Muscle layer of colon (tissue), 2 donors: ENCODE results near the gene EXOSC7.
"Not testable (repeated sequence)": the region's sequence is repeated elsewhere in the genome, so short reads cannot be mapped to it uniquely, and the experiment has no call there.

ENCODE experiments used
- H3K27ac ChIP-seq: one replicate; pipeline ENCODE4 v1.7.0; 2013; ENCODE audit warnings: low read depth, mild to moderate bottlenecking, low read length, moderate library complexity
- H3K27me3 ChIP-seq, 2 donors: one replicate each; pipeline ENCODE4 v1.7.0; 2013; ENCODE audit warnings: low read length in 2 of 2, mild to moderate bottlenecking in 2 of 2; ENCODE audit not compliant: insufficient read depth in 2 of 2, control insufficient read depth in 1 of 2
- H3K36me3 ChIP-seq: one replicate; pipeline ENCODE4 v1.7.0; 2013; ENCODE audit warnings: mild to moderate bottlenecking, low read length; ENCODE audit not compliant: insufficient read depth
- H3K4me1 ChIP-seq: one replicate; pipeline ENCODE4 v1.7.0; 2013; ENCODE audit warnings: mild to moderate bottlenecking, low read length; ENCODE audit not compliant: insufficient read depth
- H3K4me3 ChIP-seq, 2 donors: one replicate each; pipeline ENCODE4 v1.7.0; 2013; ENCODE audit warnings: low read length in 2 of 2, low read depth in 1 of 2, mild to moderate bottlenecking in 1 of 2, moderate library complexity in 1 of 2
- H3K9ac ChIP-seq: one replicate; pipeline ENCODE4 v1.7.0; 2013; ENCODE audit warnings: low read length
- H3K9me3 ChIP-seq: one replicate; pipeline ENCODE4 v1.7.0; 2013; ENCODE audit warnings: mild to moderate bottlenecking, low read length
- donor health status: abdominal sarcoma.
- donor health status: Adenocarcinoma of cecum.

EXOSC7 gene

GRCh38 chr3:44983484-44983941 lies 7.5 kb downstream of the EXOSC7 start:
- Histone ChIP-seq H3K9me3 (no peaks in the 10 kb centered on the region), H3K36me3 (no peaks in the 10 kb centered on the region), H3K27me3 (no peaks in the 10 kb centered on the region), H3K9ac (no peak overlapping the region), H3K4me3 (no peak overlapping the region), H3K4me1 (no peaks in the 10 kb centered on the region), H3K27ac (no peak overlapping the region)

DNA sequence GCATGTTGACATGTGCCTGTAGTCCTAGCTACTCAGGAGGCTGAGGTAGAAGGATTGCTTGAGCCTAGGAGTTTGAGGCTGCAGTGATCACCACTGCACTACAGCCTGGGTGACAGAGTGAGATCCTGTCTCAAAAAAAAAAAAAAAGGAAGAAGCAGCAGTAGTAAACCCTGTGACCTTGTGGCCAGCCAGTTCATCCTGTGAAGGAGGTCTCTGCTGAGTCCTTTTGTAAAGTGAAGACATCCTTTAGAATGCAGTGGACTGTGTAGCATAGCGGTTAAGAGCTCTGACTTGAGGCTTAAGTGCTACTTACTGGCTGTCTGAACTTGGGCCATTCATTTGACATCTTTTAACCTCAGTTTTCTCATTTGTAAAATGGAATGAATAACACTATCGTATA lies 8.3 kb downstream of the EXOSC7 start:
- Histone ChIP-seq H3K4me3 (no peak overlapping the region), H3K9ac (no peak overlapping the region), H3K27ac (no peak overlapping the region), H3K36me3 (peaks cover 2% of the 10 kb centered on the region), H3K4me1 (no peaks in the 10 kb centered on the region), H3K27me3 (no peaks in the 10 kb centered on the region), H3K9me3 (no peaks in the 10 kb centered on the region)

DNA sequence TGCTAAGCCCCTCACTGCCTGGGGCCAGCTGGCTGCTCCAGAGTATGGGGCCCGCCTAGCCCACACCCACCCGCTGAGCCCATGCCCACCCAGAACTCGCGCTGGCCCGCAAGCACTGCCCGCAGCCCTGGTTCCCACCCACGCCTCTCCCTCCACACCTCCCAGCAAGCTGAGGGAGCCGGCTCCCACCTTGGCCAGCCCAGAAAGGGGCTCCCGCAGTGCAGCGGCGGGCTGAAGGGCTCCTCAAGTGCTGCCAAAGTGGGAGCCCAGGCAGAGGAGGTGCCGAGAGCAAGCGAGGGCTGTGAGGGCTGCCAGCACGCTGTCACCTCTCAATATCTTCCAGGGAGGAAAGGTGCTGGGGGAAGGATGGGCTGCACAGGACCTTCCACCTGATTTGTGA lies 10.3 kb downstream of the EXOSC7 start:
- H3K4me1 ChIP-seq, H3K27me3 ChIP-seq, H3K9ac ChIP-seq: not testable (repeated sequence)

DNA sequence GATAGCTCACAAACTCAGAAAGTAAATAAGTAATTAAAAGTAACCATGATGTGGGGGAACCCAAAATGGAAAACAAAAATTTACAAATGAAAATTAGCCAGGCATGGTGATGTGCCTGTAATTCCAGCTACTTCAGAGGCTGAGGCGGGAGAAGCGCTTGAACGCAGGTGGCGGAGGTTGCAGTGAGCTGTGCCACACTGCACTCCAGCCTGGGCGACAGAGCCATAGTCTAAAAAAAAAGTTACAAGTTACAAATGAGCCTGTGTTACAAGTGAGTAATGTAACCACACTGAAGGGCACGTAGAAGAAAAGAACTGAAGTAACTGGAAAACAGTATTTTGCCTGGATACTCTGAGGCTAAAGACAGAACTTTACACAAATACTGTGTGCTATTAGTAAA lies 11.3 kb downstream of the EXOSC7 start:
- Histone ChIP-seq H3K4me3 (no peak overlapping the region), H3K36me3 (peaks cover 25% of the 10 kb centered on the region), H3K4me1 (no peaks in the 10 kb centered on the region), H3K9me3 (no peaks in the 10 kb centered on the region), H3K27ac (no peak overlapping the region), H3K27me3 (no peaks in the 10 kb centered on the region), H3K9ac (no peak overlapping the region)

More for the DNA sequence above, 10.3 kb downstream of the EXOSC7 start:
- peaks cover 21% of the 10 kb centered on the region for H3K36me3 ChIP-seq
- H3K4me3 ChIP-seq, H3K9me3 ChIP-seq, H3K27ac ChIP-seq: not testable (repeated sequence)

DNA sequence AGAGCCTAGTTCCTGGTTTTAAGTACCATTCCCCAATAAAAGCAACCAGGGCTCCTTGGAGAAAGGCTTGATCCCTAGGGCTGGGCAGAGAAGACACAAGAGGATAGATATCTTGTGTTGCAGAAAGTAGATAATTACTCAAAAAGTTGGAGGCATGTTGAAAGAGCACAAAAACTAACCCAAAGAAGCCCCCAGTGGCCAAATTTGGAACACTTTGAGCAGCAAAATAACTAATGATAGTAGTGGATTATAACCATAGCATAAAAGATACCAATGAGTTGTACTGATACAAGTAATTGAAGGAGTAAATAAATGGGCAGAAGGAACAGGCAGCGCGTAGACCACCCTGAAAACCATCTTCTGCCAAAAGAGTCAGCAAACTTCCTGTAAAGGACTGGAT lies 12.0 kb downstream of the EXOSC7 start:
- H3K36me3 ChIP-seq, result peaks cover 25% of the 10 kb centered on the region
- H3K27me3 ChIP-seq, result no peaks in the 10 kb centered on the region
- no peak overlapping the region for H3K4me3 ChIP-seq
- no peak overlapping the region for H3K27ac ChIP-seq
- no peak overlapping the region for H3K9ac ChIP-seq
- H3K4me1 ChIP-seq, result no peaks in the 10 kb centered on the region
- no peaks in the 10 kb centered on the region for H3K9me3 ChIP-seq

GRCh38 chr3:44989141-44989540 lies 13.1 kb downstream of the EXOSC7 start:
- no peaks in the 10 kb centered on the region for H3K9me3 ChIP-seq
- no peak overlapping the region for H3K4me3 ChIP-seq
- no peak overlapping the region for H3K27ac ChIP-seq
- H3K36me3 ChIP-seq, result peaks cover 25% of the 10 kb centered on the region
- no peaks in the 10 kb centered on the region for H3K4me1 ChIP-seq
- no peaks in the 10 kb centered on the region for H3K27me3 ChIP-seq
- H3K9ac ChIP-seq, result no peak overlapping the region

GRCh38 chr3:44989636-44990373 lies 13.8 kb downstream of the EXOSC7 start:
- no peak overlapping the region for H3K27ac ChIP-seq

GRCh38 chr3:44991326-44991725 lies 15.3 kb downstream of the EXOSC7 start:
- no peak overlapping the region for H3K9ac ChIP-seq
- no peak overlapping the region for H3K4me3 ChIP-seq
- H3K27ac ChIP-seq, result no peak overlapping the region
- no peaks in the 10 kb centered on the region for H3K27me3 ChIP-seq
- H3K36me3 ChIP-seq, result peaks cover 25% of the 10 kb centered on the region
- H3K9me3 ChIP-seq, result no peaks in the 10 kb centered on the region
- peaks cover 12% of the 10 kb centered on the region for H3K4me1 ChIP-seq

More at GRCh38 chr3:44989636-44990373, 13.8 kb downstream of the EXOSC7 start:
- H3K4me1 ChIP-seq, result peaks cover under 1% of the 10 kb centered on the region
- H3K9ac ChIP-seq, result no peak overlapping the region
- peaks cover 25% of the 10 kb centered on the region for H3K36me3 ChIP-seq
- H3K9me3 ChIP-seq, result no peaks in the 10 kb centered on the region
- no peak overlapping the region for H3K4me3 ChIP-seq
- H3K27me3 ChIP-seq, result no peaks in the 10 kb centered on the region

GRCh38 chr3:44992555-44993470 lies 16.8 kb downstream of the EXOSC7 start:
- Histone ChIP-seq H3K27ac (no peak overlapping the region), H3K36me3 (peaks cover 33% of the 10 kb centered on the region), H3K4me1 (peaks cover 12% of the 10 kb centered on the region)

DNA sequence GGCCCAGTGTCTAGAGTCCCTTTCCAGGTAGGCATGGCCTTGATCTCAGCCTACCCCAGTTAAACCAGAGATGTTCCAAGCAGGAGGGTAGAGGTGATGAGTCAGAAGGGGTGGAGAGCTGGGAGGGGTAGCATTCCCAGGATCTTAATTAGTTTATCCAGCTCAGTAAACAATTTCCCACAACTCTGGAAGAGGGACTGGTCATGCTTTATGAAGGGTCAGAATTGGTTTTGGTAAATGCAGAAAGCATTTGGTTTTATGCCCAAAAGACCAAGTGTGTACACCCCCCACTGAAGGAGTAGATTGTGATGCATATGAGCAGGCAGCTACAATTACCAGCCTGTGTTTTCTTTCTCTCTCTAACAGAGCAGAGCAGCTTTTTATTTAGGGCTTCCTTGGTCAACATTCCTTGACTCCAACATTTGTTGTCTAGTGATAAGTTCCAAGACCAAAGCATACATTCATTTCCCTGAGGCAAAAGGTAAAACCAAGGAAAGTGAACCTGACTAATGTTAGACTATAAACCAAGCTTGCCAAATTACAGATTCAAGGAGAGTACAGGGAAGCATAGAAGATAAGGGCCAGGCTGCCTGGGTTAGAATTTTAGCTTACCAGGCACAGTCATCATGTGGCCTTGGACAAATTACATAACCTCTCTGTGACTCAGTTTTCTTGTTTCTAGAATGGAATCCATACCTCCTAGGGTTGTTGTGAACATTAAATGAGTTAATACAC lies 17.6 kb downstream of the EXOSC7 start:
- Histone ChIP-seq H3K4me1 (peaks cover 12% of the 10 kb centered on the region), H3K27me3 (no peaks in the 10 kb centered on the region), H3K36me3 (peaks cover 33% of the 10 kb centered on the region), H3K9me3 (no peaks in the 10 kb centered on the region), H3K27ac (no peak overlapping the region), H3K4me3 (no peak overlapping the region), H3K9ac (no peak overlapping the region)

More at GRCh38 chr3:44992555-44993470, 16.8 kb downstream of the EXOSC7 start:
- H3K9ac ChIP-seq, result no peak overlapping the region
- H3K4me3 ChIP-seq, result no peak overlapping the region
- H3K9me3 ChIP-seq, result no peaks in the 10 kb centered on the region
- H3K27me3 ChIP-seq, result no peaks in the 10 kb centered on the region

DNA sequence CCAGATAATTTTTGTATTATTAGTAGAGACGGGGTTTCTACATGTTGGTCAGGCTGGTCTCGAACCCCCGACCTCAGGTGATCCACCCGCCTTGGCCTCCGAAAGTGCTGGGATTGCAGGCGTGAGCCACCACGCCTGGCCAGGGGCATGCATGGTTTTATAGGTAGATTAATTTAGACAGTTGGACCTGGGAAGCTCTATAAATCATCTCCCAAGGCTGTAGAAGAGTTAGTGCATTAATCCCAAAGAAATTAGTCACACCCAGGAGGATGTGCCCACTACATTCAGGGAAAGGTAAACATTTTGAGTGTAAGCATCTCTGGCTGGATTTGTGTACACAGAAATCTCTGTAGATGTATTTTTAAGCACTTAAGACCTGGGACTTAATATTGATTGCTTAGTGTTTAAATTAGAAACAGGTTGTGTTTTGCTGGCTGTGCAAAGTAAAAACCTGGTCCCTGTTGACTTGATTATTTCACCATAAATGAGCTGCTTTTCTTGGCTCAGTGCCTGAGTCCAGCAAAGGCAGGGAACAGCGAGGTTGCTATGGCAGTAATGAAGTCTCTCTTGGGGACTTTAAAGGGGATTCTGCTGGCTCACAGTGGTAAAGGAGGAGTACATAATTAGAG lies 19.2 kb downstream of the EXOSC7 start:
- H3K9me3 ChIP-seq, result no peaks in the 10 kb centered on the region
- no peak overlapping the region for H3K27ac ChIP-seq
- no peak overlapping the region for H3K9ac ChIP-seq
- peaks cover 12% of the 10 kb centered on the region for H3K4me1 ChIP-seq
- H3K4me3 ChIP-seq, result no peak overlapping the region
- H3K36me3 ChIP-seq, result peaks cover 33% of the 10 kb centered on the region
- no peaks in the 10 kb centered on the region for H3K27me3 ChIP-seq
